Activated T-helper 1 cell treated with anti-CD3 and anti-CD28 coated beads, Interleukin-12 subunit alpha, Interleukin-12 subunit beta, Interleukin-2, Interleukin-4 antibody, amounts not matched to agents 30 ng/mL and 10 ng/mL and 1 ng/mL, durations not matched to agents 14 hours and 24 hours and 36 hours (primary cell): ENCODE data around the gene TMEM80. TPM values are rescaled to one million over a fixed set of nuclear protein-coding genes. Genes with fewer than 3 reads are reported as not detected.
"Not testable (repeated sequence)": the region's sequence is repeated elsewhere in the genome, so short reads cannot be mapped to it uniquely, and the experiment has no call there.

Experiments used
- DNase-seq: peaks from one replicate; pipeline ENCODE4 v3.0.0; 2021; ENCODE audit warnings: low spot score
- H3K27ac Mint-ChIP-seq: one replicate; pipeline ENCODE4 v1.8.0; 2021; ENCODE audit warnings: mild to moderate bottlenecking, mixed read lengths
- H3K27me3 Mint-ChIP-seq: one replicate; pipeline ENCODE4 v1.8.0; 2022; ENCODE audit warnings: mild to moderate bottlenecking, moderate library complexity, mixed read lengths; ENCODE audit not compliant: insufficient read depth
- H3K36me3 Mint-ChIP-seq: one replicate; pipeline ENCODE4 v1.8.0; 2021; ENCODE audit warnings: low read depth, mixed read lengths
- H3K4me1 Mint-ChIP-seq: one replicate; pipeline ENCODE4 v1.8.0; 2021; ENCODE audit warnings: low read depth, mixed read lengths
- H3K4me3 Mint-ChIP-seq: one replicate; pipeline ENCODE4 v1.8.0; 2021; ENCODE audit warnings: mild to moderate bottlenecking, moderate library complexity, mixed read lengths
- H3K9me3 Mint-ChIP-seq: one replicate; pipeline ENCODE4 v1.8.0; 2021; ENCODE audit warnings: mixed read lengths
- intact Hi-C: fragments of 100-400 bp; cut with micrococcal nuclease; formaldehyde crosslinking; loops from one replicate; pipeline ENCODE4 v1.15.1; 2024
- total RNA-seq: library from RNA; stranded (reverse); gene quantifications from 2 replicates; pipeline ENCODE4 v1.2.3, GENCODE V29; 2022

TMEM80 gene
- total RNA-seq, 1 donor from 2014 or later = 14.2 TPM

DNA sequence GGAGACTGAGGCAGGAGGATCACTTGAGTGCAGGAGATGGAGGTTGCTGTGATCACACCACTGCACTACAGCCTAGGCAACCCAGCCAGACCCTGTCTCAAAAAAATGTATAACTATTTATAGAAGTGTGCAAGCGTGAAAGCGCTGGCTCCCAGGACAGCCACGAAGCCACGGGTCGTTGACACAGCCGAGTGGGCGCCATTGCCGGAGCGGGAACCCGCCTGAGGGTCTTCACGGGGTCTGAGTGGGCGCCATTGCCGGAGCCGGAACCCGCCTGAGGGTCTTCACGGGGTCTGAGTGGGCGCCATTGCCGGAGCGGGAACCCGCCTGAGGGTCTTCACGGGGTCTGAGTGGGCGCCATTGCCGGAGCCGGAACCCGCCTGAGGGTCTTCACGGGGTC lies 38.9 kb downstream of the TMEM80 start:
- DNase-seq, H3K36me3 Mint-ChIP-seq, H3K4me3 Mint-ChIP-seq, H3K4me1 Mint-ChIP-seq, H3K9me3 Mint-ChIP-seq, H3K27ac Mint-ChIP-seq, intact Hi-C loops: not testable (repeated sequence)
- H3K27me3 Mint-ChIP-seq = peaks cover 12% of the 10 kb centered on the region

DNA sequence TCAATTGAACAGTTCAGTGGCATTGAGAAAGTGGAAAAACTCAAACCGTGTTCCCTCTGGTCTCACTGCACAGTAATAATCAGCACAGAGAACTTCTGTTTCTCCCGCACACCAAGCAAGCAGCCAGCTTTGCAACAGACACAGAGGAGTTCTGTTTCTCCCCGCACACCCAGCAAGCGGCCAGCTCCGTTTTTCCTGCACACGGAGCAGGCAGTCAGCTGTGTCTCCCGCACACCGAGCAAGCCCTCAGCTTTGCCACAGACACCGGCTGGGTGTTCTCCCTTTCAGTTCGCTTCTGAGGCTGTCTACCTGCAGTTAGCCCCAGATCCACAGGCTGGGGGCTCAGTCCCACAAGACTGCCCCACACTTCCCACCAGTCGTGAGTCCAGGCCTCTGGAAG lies 41.8 kb downstream of the TMEM80 start:
- Mint-ChIP-seq H3K27ac (no peak overlapping the region), H3K9me3 (no peaks in the 10 kb centered on the region), H3K27me3 (peaks cover 13% of the 10 kb centered on the region), H3K36me3 (no peaks in the 10 kb centered on the region), H3K4me1 (peaks cover 10% of the 10 kb centered on the region), H3K4me3 (peak overlapping the region; percentile 60)
- intact Hi-C loops = no loop called here
- DNase-seq = no peak

DNA sequence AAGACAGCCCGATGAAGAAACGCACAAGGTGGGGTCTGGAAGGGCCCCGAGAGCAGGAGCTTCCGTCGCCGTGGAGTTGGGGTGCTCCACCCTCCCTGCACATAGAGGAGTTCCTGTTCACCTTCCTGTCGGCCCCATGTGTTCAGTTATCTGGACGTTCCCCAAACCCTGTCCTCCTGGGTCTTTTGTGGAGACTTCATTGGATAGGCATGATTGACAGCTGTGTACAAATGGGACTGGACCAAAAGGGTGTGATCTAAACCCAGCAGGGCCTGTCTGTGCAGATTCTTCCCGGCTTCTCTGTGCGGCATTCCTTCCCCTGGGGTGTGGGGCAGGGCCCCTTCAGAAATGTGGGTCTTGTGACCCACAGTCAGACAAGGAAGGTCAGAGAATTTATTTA lies 42.3 kb downstream of the TMEM80 start:
- H3K36me3 Mint-ChIP-seq, DNase-seq, H3K27ac Mint-ChIP-seq, H3K4me1 Mint-ChIP-seq, H3K9me3 Mint-ChIP-seq, intact Hi-C loops: not testable (repeated sequence)
- Mint-ChIP-seq H3K27me3 (peaks cover 13% of the 10 kb centered on the region), H3K4me3 (peak overlapping the region; percentile 60)

DNA sequence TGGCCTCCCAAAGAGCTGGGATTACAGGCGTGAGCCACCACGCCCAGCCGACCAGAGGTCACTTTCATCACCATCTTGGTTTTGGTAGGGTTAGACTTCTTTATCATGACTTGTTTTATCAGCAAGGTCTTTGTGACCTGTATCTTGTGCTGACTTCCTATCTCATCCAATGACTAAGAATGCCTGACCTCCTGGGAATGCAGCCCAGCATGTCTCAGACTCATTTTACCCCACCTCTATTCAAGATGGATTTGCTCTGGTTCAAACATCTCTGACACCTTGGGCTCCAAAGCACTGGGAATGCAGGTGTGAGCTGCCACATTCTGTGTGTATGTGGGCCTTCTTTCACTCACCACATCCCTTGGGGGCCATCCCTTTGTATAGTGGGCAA lies 46.5 kb downstream of the TMEM80 start:
- intact Hi-C loops = no loop called here
- no peak overlapping the region for H3K27ac Mint-ChIP-seq
- H3K36me3 Mint-ChIP-seq = no peaks in the 10 kb centered on the region
- peaks cover 12% of the 10 kb centered on the region for H3K27me3 Mint-ChIP-seq
- H3K9me3 Mint-ChIP-seq = no peaks in the 10 kb centered on the region
- H3K4me1 Mint-ChIP-seq = peaks cover 14% of the 10 kb centered on the region
- H3K4me3 Mint-ChIP-seq = no peak overlapping the region
- DNase-seq = no peak

DNA sequence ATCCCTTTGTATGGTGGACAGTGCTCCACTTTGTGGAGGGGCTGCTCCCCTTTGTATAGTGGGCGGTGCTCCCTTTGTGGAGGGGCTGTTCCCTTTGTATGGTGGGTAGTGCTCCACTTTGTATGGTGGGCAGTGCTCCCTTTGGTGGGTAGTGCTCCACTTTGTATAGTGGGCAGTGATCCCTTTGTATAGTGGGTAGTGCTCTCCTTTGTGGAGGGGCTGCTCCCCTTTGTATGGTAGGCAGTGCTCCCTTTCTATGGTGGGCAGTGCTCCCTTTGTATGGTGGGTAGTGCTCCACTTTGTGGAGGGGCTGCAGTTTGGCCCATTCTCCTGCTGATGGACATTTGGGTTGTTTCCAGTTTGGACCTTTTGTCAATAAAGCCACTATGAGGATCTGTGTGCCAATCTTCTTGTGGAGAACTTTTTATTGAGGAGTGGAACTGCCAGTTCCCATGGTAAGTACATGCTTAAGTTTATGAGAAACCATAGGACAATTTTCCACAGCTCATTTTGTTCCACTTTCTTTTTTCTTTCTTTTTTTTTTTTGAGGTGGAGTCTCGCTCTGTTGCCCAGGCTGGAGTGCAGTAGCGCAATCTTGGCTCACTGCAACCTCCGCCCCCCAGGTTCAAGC lies 47.1 kb downstream of the TMEM80 start:
- intact Hi-C loops = no loop called here

DNA sequence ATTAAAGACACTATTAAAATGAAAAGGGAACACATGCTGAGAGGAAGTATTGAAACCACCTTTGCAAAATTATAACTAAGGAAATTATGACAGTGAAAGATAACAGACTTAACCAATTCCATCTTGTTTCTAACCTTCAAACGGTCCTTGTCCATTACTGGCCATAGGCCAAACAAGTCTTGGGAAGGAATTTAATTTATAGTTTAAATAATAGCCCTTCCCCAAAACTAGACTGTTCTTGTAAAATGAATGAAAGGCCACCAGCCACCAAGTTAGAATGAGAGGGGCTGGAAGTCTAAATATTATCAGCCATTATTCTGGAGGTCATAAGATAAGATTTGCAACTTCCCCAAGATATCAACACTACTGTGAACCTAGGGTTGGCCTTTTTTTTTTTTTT lies 49.8 kb downstream of the TMEM80 start:
- H3K4me3 Mint-ChIP-seq = peak overlapping the region; percentile 7
- no peaks in the 10 kb centered on the region for H3K9me3 Mint-ChIP-seq
- H3K36me3 Mint-ChIP-seq = peaks cover 2% of the 10 kb centered on the region
- no peak for DNase-seq
- intact Hi-C loops = no loop called here
- no peak overlapping the region for H3K27ac Mint-ChIP-seq
- H3K27me3 Mint-ChIP-seq = peaks cover 2% of the 10 kb centered on the region
- H3K4me1 Mint-ChIP-seq = peaks cover 23% of the 10 kb centered on the region

More for the DNA sequence above, 47.1 kb downstream of the TMEM80 start:
- H3K4me1 Mint-ChIP-seq = peaks cover 8% of the 10 kb centered on the region
- no peak overlapping the region for H3K27ac Mint-ChIP-seq
- H3K36me3 Mint-ChIP-seq = no peaks in the 10 kb centered on the region
- no peak for DNase-seq
- H3K4me3 Mint-ChIP-seq = no peak overlapping the region
- peaks cover 12% of the 10 kb centered on the region for H3K27me3 Mint-ChIP-seq
- no peaks in the 10 kb centered on the region for H3K9me3 Mint-ChIP-seq

DNA sequence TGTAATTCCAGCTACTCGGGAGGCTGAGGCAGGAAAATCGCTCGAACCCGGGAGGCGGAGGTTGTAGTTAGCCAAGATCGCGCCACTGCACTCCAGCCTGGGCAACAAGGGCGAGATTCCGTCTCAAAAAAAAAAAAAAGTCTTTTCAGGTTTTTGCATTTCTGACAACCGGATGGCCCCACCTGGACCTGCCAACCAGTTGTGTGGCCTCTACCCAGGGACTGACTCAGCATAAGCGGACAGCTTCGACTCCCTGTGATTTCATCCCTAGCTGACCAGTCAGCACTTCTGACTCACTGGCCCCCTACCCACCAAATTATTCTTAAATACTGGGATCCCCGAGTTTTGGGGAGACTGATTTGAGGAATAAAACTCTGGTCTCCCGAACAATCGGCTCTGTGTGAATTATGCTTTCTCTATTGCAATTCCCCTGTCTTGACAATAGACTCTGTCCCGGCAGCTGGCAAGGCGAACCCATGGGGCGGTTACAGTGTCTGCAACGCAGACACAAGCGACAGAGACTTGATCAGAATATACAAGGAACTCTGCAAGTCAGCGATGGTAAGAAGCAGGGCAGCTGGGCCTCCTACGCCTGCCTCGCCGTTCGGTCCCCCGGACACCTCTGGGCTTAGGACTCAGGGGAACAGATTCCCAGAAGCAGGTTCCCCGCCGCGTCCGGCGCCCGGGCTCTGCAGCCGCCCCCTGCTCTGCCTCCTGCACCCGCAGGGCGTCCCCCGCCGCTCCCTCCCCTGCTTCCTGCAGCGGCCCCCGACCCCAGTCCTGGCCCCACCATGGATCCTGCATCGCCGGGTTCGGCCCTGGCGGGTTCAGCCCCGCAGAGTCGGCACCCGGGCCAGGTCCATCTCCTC lies 50.9 kb downstream of the TMEM80 start:
- no peaks in the 10 kb centered on the region for H3K9me3 Mint-ChIP-seq
- peaks cover 2% of the 10 kb centered on the region for H3K36me3 Mint-ChIP-seq
- H3K4me3 Mint-ChIP-seq = peak overlapping the region; percentile 91
- DNase-seq = peak; percentile 12
- no peaks in the 10 kb centered on the region for H3K27me3 Mint-ChIP-seq
- peaks cover 23% of the 10 kb centered on the region for H3K4me1 Mint-ChIP-seq
- peak overlapping the region; percentile 90 for H3K27ac Mint-ChIP-seq
- intact Hi-C loops = loop anchor here (1.0 kb wide), 4 partner anchors 18 to 63 kb away; partner anchors contain the start of genes DEAF1, RPLP2 and TMEM80

DNA sequence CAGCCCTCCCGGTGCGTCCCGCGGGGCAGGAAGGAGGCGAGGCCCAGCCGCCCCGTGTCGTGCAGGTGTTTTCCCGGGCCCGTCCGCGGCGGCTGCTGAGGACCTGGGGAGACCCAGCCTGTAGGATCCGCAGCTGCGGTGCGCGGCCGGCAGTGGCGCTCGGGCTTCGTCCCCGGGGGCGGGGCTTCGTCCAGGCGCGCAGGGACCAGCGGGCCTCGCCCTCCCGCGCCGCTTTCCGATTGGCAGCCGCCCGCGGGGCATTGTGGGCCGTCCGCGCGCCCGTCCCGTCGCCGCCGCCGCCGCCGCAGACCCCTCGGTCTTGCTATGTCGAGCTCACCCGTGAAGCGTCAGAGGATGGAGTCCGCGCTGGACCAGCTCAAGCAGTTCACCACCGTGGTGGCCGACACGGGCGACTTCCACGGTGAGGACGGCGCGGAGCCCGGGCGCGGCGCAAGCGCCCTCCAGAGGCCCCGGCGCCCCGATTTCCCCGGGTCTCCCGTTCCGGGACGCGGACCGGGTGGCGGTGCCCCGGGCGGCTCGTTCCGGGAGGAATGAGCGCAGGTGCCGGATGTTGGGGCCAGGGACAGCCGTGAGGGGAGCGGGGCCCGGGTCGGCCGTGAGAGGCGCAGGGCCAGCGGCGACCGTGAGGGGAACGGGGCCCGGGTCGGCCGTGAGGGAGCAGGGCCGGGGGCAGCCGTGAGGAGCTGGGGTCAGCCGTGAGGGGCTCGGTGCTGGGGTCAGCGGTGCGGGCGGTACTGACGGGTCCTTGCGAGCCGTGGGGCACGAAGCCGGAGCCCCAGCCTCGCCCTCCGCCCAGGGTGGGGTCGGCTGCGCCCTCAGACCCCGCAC lies 51.8 kb downstream of the TMEM80 start, which contains the start of gene TALDO1:
Gene TALDO1 (plus strand): TSS at position 307 of the 849 bp plus-strand sequence. CDS start 18 bp downstream, at position 325.
- Mint-ChIP-seq H3K4me1 (peaks cover 25% of the 10 kb centered on the region), H3K4me3 (peak within 1 kb of the TSS; percentile 91), H3K9me3 (no peaks in the 10 kb centered on the region), H3K27ac (peak within 1 kb of the TSS; percentile 90), H3K27me3 (no peaks in the 10 kb centered on the region), H3K36me3 (peaks cover 2% of the 10 kb centered on the region)
- DNase-seq = peak; percentile 88
- intact Hi-C loops = loop anchor here (1.0 kb wide), 5 partner anchors 19 to 62 kb away; partner anchors contain the start of genes DEAF1, GATD1, RPLP2 and TMEM80

DNA sequence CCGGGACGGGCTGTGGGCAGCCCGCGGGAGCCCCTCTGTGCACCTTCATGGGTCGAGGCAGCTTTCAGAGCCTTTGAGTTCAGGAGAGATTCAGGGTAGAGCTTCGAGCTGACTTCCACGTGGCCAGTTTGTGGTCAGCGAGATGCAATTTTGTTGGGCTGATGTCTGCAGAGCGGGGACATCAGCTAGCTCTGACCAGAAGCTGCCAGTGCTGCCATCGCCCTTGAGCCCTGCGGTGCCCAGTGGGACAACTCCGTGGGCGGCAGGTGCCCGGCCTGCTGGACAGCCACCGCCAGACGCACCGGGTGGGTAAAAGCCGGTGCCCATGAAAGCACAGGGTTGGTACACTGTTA lies 52.4 kb downstream of the TMEM80 start:
- no peaks in the 10 kb centered on the region for H3K9me3 Mint-ChIP-seq
- peaks cover 29% of the 10 kb centered on the region for H3K4me1 Mint-ChIP-seq
- peaks cover 5% of the 10 kb centered on the region for H3K36me3 Mint-ChIP-seq
- DNase-seq = no peak
- intact Hi-C loops = loop anchor here (1.0 kb wide), 1 partner anchor 29 kb away; the partner anchor contains the start of gene GATD1
- H3K27me3 Mint-ChIP-seq = no peaks in the 10 kb centered on the region
- peak overlapping the region; percentile 90 for H3K4me3 Mint-ChIP-seq
- peak overlapping the region; percentile 64 for H3K27ac Mint-ChIP-seq

DNA sequence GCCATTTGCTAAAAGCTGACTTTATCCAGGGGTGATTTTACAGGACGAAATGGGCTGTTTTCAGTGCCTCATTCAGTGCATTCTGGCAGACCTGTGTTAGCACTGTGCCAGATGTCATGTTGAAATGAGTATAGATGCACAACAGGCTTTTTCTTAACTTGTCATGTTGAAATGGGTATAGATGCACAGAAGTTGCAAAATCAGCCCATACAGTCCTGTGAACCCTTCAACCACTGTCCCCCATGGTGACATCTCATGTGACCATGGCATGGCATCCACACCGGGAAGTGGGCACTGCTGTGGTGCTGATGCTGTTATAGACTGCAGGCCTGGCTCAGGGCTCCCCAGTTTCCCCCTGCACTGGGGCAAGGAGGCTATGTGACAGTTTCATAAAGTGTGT lies 54.1 kb downstream of the TMEM80 start:
- Mint-ChIP-seq H3K36me3 (peaks cover 5% of the 10 kb centered on the region), H3K27me3 (no peaks in the 10 kb centered on the region), H3K9me3 (no peaks in the 10 kb centered on the region), H3K4me1 (peaks cover 29% of the 10 kb centered on the region), H3K4me3 (peak overlapping the region; percentile 74), H3K27ac (no peak overlapping the region)
- DNase-seq = no peak
- intact Hi-C loops = no loop called here
